NCI-H748 treated with DMSO at 0.1 percent for 48 hours (cell line): Measurements from ENCODE around the gene SLC2A6.

ENCODE experiments used
- DNase-seq: peaks from one replicate; lab custom pipeline; 2025; lab: John Stamatoyannopoulos, UW

SLC2A6 gene

GRCh38 chr9:133478851-133479711, at the start of gene SLC2A6:
TSS of gene SLC2A6 (minus strand) at chr9:133479099. CDS start at chr9:133479059, 40 bp downstream.
- DNase-seq, result peak; percentile 58

DNA sequence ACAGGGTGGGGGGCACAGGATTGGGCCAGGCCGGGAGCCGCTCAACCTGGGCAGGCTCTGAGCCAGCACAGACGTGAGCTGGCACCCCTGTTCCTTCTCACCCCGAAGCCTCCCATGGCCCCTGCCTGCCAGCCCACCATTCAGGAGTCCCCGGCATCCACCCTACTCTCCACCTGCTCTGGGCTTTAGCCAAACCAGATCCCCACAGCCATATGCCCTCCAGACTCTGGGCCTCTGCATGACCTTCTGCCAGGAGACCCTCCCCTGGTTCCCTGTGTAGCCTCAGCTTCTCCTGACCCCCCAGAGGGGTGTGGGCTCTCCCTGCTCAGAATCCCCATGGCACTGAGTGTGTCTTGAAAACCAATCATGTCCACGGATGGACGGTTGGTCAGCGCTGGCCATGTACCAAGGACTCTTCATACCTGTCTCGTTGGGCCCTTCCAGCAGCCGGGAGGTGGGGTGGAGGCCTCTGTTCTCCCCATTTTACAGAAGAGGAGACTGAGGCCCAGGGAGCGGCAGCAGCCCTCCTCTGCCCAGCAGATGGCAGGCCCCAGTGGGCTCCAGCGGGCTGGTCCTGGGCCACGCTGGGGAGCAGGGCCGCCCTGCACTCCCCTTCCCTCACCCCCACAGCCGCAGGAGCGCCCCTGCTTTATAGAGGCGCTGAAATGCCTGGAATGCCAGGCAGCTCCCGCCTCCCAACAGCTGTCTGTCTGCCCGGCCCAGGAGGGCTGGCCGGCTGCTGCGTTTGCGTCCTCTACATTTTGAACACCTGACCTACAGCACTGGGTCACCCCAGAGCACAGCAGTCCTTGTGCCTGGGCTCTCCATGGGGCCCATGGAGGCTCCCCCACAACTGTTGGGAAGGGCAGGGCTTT, 49.3 kb upstream of the SLC2A6 start:
- no peak for DNase-seq

DNA sequence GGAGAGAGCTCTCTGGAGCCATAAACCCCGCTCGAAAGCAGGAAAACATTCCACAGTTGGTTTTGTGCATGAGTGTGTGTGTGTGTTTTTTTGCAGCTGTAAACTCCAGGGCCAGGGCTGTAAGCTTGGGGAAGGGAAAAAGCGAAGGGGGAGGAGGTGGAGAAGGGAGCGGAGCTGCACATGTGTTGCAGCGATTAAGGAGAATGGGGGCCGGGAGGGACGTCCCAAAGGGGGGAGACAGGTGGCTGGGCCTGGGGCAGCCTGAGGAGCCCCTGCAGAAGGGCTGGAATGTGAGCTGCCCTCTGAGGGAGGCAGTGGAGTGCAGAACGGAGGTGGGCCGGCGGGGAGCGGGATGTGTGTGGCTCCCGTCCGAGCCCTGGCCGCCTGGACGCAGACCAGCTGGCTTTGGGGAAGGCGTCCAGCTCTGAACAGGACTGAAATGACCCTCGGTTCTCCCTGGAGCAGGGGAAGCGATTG, 48.6 kb upstream of the SLC2A6 start:
- no peak for DNase-seq

DNA sequence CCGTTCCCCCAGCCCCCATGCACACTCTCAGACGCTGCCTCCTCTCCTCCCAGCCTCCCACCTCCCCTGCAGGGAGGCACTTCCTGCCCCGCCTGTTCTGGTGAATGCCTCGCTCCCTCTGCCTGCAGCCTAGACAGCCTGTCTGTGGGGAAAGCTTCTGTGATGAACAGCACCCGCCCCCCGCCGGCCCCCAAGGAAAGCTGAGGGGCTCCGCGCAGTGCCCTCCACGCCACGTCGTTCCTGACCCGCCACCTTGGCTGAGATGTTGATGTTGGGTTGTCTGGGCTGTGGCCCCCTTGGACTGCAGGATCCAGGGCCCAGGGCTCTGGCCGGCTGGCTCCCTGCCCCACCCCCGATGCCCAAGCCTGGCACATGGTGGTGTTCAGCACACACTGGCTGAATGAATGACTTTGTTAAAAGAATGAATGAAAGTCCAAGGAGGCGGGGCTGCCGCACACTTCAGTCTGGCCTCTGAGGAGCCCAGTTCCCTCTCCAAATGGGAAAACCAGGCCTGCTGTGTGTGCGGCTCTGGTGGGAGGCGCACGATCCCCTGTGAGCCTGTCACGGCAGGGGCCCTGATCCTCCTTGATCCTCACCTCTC, 47.9 kb upstream of the SLC2A6 start:
- DNase-seq, result no peak

DNA sequence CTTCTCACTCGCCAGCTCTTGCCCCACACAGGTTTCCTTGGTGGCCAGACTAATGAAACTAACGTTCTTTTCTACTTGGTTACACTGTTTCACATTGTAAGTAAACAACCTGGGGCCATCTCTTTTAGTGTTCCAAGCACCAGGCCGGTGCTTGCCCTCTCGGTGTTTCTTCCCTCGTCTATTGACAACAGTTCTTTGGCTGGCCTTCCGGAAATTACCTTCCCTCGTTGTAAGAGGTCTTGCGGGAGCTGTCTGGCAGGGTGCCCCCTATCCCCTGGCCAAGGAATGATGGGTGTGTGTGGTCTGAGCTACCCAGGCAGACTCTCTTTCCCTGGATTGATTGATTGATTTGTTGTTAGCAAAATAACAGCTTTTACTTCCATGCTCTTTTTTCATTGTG, 46.8 kb upstream of the SLC2A6 start:
- DNase-seq, result no peak

- no peak for DNase-seq
Observed at GRCh38 chr9:133524679-133525228, 45.9 kb upstream of the SLC2A6 start, which contains the start of gene MYMK. TSS of gene MYMK (minus strand) at chr9:133524959. CDS start at chr9:133524844, 115 bp downstream.

DNA sequence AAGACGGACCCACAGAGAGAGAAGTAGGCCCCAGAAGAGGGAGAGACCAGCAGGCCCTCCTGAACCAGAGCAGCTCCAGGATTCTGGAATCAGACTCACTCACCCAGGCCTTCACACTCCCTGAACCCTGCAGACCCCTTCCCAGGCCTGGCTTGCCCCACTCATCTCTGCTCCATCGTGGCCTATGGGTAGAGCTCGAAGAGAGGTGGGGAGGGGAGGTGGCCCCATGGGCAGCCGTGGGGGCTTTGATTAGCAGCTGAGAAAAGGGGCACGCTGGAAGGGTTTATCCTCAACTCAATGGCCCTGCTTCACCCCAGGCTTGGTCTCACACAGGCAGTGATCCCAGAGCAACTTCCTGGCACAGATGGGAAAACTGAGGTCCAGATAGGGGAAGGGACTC, 45.2 kb upstream of the SLC2A6 start:
- DNase-seq, result no peak

- DNase-seq, result no peak
Observed at GRCh38 chr9:133523106-133523505, 44.2 kb upstream of the SLC2A6 start.

DNA sequence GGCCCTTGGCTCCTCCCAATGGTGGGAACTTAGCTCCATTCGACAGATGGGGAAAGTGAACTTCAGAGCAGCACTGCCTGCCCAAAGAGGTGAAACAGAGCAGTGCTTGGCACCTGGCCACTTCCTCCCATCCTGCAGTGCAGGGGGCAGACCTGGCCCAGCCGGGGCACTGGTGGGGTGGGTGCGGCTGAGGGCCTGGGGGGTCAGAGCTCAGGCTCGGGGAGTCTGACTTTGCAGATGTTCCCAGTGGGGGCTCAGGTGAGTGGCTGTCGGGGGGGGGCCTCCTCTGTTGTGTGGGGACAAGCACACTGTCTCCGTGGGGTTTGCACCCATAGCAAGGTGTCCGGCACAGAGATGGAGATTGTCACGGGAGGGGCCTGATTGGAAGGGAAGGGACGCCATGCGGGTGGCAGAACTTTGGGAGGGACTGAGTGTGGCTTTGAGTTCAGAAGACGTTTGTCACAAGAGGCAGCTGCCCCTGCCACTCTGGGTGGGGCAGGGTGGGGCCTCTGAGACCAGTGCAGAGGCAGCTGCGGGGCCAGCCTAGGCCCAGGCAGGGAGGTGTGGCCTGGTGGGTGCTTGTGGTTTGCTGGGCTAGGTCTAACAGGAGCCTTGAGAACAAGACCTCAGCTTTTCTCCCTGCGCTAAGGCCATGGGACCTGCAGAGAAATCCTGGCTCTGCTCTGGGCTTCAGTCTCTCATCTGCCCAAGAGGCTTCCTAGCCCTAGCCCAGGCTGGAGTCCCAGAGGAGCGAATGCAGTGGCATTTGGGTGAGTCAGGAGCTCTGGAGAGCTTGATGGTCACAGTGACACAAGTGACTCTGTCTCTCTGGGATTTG, 43.4 kb upstream of the SLC2A6 start:
- no peak for DNase-seq

- no peak for DNase-seq
Observed at GRCh38 chr9:133521122-133522072, 42.5 kb upstream of the SLC2A6 start.

DNA sequence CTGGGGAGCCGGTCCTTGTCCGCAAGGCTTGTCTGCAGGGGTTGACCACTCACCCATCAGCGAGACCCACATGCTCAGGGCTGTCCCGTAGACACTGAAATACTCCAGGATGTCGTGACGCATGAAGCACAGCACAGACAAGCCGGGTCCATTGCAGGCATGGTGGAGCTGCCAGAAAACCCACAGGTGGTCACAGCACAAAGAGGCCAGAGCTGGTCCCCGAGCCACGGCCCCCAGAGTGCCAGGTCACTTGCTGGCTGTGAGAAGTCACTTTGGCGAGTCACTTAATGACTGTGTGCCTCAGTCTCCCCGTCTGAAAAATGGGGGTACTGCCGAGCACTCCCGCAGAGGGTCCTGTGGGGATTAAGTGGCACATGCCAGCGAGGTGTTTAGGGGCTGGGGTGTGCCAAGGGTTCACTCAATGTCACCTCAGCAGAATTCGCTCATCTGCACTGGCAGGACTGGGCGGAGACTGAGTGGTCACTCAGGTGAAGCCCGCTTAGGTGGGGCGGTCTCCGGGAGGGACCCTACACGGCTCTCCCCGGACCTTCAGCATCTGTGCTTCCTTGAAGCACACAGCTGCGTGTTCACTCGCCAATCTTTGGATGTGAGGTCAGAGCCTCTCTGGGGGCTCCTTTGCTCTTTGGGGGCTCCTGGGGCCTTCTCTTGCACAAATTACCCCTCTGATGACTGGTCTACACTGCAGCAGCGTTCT, 41.4 kb upstream of the SLC2A6 start:
- no peak for DNase-seq

- DNase-seq, result no peak
Observed at GRCh38 chr9:133519693-133520092, 40.8 kb upstream of the SLC2A6 start.

GRCh38 chr9:133518706-133519449, 40.0 kb upstream of the SLC2A6 start:
- DNase-seq, result no peak

DNA sequence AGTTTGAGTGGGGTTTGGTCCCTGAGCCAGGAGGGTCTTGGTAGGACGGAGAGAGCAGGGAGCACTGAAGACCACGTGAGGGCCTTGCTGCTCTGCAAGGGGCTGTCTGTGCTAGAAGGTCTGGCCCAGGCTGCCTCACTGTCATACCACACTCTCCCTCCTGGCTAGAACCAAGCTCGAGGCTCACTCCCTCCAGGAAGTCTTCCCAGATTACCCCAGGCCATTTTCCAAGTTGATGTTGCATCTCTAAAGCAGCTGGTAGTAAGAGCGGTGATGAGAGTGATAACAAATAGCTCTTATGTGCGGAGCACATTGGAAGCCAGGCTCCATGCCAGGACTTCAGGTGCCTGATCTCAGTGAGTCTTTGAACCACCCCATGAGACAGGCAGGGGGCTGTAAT, 39.3 kb upstream of the SLC2A6 start:
- DNase-seq, result no peak

DNA sequence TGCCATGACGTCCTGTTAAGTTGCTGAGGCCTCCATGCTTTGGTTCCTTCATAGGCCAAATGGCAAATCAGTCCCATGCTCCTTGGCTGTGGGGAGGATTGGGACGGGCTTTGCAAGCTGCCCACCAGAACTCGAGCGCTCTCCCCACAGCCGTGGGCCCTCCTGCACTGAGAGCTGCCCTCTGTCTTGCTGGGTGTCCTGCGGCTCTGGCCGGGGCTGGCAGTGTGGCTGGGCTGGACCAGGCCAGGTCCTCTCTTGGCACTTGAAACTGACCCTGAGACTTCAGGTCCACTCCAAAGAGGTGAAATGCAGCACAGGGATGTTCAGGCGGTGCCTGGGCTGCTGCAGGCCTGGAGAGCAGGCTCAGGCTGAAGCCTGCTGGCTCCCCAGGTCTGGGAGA, 38.8 kb upstream of the SLC2A6 start:
- no peak for DNase-seq

GRCh38 chr9:133516961-133517350, 38.1 kb upstream of the SLC2A6 start:
- no peak for DNase-seq

DNA sequence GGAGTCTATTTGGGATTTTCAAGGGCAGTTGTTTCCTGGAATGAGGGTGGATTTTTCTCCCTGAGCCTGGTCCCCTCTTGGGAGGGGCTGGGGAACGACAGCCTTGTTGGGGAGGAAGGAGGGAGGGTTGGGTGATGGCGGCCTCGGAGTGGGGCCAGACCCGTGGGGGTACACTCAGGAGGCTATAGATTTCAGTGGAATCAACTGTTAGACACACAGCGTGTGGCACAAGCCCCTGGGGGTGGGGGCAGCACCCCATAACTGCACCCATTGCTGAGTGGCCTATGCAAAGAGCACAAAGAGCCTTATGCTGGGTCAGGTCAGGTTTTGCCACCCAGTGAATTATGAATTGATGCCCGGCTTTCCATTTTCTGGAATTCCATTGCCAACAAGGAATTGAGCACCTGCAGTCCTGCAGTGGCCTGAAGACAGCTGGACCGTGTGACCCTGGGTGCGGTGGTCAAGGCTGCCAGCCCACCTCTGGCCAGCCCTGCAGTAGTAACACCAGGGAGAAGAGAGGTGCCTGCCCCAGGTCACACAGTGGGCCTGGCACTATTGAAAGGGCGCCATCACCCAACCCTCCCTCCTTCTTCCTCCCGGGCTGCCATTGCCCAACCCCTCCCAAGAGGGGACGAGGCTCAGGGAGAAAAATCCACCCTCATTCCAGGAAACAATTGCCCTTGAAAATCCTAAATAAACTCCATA, 37.5 kb upstream of the SLC2A6 start:
- DNase-seq, result no peak
